Cerebellar cortex (tissue), 1 donor: Measurements from ENCODE around the gene AFF3.

Experiments used
- DNase-seq: peaks from one replicate; pipeline ENCODE4 v3.0.0-alpha.2; 2015; ENCODE audit warnings: low spot score

AFF3 gene

DNA sequence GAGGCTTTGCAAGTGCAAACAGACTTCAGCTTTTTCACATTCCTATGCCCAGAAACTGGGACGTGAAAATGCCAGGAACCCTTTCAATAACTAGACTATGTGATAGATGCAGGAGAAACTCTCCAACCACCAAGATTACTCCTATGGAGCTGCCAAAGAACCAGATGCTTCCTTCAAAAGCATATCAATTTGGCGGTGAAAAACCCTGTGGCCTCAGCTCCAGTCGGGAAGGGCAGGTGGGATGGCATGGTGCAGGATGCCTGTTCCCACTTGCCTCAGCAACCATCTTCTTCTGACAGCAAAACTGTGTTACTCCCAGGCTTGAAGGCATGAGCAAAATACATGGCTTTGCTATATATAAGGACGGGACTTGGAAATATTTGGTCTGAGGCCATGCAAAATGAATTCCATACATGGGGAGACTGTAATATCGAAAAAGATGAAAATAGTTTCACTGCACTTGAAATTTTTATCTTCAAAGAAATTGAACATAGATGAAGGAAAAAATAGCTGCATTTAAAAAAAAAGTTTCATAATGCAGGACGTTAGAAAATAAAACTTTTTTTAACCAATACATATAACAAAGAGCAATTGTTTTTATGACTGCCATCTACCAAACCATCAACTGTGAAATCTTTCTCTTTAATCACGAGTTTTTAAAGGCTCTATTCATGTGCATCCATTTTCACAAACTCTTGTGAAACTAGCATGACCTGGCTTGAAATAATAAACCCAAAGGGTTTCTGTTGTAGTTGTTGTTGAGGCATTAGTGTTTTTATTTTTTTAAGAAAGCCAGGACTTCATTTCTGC lies 99.1 kb downstream of the AFF3 start:
- DNase-seq = no peak

DNA sequence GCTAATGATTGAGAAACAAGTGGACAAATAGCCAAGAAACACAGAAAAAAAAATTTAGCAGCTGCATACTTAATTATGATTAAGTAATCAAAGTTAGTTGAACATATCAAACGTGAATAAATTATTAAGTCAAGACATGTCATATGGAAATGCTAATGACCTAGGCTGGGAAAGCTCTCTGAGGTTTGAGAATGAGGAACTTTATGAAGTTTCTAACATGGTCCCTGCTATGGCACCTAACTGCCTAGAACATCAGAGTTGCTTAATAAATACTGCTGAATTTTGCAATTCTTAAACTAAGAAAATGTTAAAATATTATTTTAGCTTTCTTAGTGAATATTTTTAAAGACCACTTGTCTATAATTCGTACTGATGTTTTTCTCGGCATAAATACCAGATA lies 99.8 kb downstream of the AFF3 start:
- no peak for DNase-seq

DNA sequence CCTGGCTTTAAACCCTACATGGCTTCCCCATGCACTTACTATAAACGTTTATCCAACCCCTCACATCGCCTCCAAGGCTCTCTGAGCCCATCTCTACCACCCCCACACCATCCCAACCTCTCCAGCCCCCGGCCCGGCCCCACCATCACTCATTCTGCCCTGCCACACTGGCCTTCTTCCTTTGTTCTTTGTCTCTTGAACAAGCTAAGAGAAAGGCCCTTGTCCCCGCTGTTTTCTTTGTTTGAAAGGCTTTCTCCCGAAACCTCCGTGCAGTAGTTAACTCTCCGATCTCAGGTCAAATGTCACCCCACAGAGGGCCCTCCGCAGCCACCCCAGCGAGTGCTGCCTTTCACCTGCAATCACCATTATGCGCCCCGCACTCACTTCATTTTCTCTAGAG lies 100.4 kb downstream of the AFF3 start:
- DNase-seq = no peak

DNA sequence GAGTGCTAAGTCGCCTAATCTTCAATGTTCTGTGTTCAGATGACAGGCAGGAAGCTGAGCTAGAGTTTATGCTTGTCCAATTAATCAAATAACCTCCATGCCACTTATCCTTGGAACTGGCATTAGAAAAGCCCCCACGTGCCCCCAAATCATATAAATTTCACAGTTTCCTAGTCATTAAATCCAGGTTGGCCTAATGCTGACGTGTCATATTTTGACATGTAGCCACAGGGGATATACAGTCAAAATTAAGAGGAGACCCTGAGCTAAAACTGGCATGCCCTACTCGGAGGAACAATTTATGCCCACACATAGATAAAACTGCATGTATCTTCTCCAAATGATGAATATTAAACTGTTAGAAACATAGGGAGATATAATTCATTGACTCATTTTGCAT lies 101.0 kb downstream of the AFF3 start:
- no peak for DNase-seq

DNA sequence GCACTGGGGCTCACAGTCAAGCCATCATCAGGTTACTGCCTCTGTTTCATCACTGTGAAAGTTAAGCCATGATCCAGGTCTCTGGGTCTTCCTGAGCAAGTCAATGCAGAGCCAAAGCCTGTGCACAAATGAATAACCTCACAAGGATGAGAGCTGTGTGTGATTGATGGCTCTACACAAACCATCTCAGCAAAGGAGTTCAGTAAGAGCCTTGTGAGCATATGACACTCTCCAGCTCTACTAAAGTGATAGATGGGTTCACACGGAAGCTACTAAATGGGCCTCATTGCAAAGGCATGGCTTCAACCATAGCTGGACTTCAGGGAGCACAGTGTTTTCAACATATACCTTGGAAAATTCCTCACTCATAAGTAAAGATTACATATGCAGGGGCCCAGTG lies 101.5 kb downstream of the AFF3 start:
- no peak for DNase-seq

DNA sequence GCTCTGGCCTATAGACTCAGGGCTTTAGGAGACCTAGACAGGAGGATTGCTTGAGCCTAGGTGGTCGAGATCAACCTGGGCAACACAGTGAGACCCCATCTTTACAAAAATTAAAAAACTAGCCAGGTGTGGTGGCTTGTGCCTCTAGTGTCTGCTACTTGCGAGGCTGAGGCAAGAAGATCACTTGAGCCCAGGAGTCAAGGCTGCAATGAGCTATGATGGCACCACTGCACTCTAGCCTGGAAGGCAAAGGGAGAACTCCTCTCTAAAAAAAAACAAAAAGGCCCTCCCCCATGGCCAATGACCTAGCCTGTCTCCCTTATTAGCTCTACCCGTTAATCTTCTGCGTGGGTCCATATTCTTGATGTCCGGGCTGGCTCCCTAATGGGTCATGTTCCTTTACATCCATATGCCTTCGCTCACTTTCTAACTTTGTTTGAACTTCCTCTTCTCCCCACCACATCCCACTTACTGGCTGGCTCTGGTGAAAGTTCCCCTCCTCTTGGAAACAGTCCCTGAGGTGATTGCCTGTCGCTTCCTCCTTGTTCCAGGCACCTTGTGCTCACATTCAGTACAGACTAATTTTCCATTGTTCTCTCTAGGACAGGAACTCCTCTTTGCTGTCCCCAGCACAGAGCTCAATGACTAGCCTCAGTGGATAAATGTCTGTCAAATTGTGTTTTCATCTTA lies 103.0 kb downstream of the AFF3 start:
- DNase-seq = no peak

DNA sequence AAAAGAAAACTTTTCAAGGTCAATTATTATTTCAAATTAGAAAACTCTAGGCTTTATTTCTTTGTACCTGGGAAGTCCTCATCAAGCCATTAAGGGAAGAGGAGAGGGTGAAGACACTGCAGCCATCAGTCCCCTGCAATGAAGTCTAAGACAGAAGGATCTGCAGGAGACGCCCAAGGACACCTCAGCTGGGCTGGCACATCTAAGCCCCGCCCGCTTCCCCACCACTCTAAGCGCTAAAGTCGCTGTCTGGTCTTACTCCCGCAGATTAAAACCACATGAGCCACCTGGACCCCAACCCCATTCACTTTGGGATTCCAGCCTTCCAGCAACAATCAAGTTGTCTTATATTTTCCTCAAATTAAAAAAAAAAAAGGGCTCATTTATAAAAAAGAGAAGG lies 104.4 kb downstream of the AFF3 start:
- DNase-seq = no peak

DNA sequence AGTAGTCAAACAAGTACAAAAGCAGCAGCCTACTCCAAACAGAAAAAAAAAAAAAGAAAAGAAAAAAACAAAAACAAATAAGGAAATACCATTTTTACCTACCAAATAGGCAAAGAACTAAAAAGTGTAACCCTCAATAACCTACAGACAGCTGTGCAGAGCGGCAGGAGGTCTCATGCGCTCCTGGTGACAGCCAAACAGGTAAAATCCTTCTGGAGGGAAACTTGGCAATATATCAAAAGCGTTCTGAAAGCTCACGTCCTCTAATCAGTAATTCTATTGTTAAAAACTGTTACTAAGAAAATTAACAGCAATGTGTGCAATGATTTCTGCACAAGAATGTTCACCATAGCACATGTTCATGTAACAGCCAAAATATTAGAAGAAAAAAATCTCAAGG lies 105.6 kb downstream of the AFF3 start:
- no peak for DNase-seq

DNA sequence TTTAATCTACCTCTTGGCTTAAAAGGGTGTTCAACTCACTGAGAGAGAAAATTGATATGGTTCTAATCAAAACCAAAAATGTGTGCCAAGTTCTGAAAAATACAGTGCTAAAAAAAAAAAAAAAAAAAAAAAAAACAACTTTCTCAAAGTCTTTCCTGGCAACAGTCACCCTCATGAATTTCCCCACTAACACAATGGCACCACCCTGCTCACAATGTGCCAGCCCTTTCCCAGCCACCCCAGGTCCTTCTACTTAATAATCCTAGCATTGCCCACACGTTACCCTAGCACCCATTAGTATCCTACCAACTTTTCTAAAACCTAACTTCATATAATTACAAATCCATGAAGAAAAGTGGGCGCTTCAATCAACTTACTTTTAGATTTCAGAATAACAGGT lies 106.4 kb downstream of the AFF3 start:
- no peak for DNase-seq

DNA sequence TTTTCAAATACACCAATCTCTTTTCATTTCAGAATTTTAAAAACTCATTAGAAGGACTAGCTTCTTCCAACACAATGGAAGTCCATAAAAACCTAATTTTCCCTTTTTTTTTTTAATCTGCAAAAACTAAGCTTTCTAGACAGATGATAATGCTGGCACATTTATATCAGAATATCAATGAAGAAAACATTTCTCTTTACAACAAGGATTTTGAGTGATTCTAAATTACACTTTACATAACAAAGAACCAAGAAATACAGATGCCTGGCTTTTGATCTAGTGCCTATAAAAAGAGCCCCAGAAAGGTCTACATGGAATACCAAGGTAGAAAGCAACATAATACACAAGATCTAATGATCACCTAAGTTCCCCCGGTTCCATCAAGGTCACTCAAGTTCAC lies 108.0 kb downstream of the AFF3 start:
- no peak for DNase-seq

DNA sequence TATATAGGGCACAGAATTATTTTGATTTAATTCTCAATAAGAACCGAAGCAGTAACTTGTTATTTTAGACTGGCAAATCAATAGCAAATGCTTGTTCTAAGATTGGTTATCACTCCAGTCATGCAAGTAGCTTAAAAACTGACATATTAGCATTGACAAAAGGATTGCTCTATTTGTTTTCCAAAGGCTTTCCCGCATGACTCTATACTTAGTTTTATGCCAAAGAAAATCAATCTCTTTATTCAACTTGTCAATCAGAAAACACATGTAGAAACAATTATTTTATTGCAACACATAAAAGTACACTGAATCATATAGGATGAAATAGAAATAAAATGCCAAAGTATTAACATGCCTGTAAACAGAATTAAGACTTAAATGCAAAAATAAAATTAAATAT lies 108.4 kb downstream of the AFF3 start:
- DNase-seq = no peak

DNA sequence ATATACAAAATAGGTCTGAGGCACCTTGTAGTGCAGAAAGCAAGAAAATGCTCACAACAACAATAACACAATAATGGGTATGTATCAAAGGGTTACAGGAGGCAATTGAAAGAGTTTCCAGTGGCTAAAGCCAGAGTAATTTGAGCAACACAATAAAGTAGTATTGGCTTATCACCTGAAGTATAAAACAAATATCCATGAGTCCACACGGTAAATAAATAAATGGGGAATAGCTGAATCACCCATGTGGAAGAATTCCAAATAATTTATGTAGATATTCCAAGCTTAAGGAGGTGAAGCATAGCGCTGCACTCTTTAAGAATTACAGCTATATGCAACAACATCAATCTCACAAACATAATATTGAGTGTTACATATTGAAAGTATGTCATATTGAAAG lies 110.8 kb downstream of the AFF3 start:
- DNase-seq = no peak

DNA sequence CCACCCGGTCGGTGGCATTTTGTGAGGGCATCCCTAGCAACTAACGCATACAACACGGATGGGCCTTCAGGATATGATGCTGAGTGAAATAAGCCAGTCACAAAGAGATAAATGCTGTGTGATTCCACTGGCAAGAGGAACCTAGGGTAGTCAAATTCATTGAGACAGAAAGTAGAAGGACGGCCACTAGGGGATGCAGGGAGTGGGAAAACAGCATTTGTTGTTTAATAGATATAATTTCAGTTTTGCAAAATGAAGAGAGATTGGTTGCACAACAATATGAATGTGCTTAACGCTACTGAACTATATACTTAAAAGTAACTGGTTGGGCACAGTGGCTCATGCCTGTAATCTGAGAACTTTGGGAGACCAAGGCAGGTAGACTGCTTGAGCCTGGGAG lies 112.9 kb downstream of the AFF3 start:
- DNase-seq = no peak

DNA sequence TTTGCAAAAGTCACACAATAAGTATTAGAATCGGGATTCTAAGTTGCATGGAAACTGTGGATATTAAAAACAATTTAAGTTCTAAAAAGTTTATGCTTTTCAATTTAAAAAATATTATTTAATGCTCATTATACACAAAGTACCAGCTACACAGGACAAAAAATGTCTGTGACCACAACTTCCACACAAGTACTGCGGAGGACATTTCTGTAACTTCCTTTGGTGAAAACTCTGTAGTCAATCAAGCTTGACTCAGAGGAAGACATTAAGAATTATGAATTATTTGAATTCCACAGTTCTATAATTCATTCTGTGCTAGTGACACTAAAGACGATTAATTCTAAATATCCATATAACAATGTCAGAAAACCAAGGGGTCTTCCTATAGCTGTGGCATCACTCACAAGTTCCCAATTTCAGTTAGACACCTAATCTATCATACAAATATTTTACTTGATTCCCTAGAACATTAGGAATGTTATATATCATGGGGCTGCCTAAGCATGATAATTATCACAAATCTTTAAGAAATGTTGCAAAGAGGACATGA lies 120.5 kb downstream of the AFF3 start:
- DNase-seq = no peak

DNA sequence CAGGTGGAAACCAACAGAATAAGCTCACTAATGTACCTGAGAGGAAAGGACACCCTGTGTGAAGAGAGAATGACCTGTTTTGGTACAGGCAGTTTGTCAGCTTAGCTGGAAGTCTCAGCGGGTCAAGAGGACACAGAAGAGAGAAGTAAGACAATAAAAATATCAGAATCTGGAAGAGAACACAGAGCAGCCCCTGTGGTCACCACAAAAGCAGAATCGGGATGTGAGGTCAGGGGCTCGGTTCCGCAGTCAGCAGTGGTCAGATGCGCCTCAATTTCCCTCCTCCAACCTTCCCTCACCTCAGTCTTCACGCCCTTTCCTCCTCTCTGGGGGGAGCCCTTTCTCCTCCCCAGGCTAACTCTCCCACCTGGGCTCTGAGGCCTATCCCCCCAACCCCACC lies 122.9 kb downstream of the AFF3 start:
- no peak for DNase-seq

DNA sequence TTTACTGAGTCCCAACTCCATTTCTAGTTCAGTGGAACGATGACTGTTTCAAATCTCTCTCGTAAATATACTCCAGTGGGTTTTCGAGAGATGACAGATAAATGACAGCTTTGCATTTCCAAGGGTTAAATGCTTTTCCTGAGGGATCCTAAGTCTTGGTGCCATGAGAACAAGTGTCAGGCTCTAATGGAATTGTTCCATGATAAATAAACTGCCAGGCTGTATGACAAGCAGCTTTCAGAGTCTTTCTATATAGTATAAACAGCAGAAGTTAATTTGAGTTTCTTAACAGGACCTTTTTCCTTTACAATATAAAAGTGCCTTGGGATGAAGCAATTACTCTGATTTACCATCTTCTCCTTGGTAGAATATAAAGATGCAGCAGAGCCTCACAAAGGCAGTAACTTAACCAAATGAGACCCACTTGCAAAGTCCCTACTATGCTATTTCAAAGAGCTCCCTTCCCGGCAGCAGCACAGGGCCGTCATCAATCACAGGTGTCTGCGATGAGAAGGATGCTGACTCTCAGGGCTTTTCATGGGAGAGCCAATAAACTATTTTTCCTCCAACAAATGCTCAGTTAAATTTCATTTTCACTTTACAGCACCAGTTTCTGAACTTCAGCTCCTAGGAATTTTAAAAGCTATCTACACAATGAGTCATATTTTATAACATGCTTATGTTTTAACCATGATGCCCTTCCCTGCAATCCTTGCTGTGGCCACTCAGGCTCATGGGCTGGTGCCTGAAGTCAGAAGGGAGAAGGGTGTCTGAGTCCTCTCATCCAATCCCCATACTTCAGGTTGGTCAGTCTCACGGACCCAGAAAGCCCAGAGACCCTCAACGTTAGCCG lies 123.8 kb downstream of the AFF3 start:
- DNase-seq = no peak

DNA sequence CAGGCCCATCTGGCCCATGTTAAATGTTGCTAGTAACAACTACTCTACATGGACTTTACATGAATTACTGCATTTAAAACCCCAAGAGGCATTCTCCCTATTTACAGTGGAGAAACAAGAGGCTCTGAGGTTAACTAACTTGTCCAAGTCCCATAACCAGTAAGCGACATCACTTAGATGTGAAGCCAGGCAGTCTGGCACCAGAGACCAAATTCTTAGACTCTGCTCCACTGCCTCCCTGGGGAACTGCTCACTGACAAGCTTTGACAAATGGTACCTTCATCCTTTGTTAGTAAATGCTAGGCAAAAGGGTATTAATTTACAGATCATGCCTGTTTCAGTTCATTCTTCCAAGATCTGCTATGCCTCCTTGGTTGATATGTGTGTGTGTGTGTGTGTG lies 124.8 kb downstream of the AFF3 start:
- no peak for DNase-seq

DNA sequence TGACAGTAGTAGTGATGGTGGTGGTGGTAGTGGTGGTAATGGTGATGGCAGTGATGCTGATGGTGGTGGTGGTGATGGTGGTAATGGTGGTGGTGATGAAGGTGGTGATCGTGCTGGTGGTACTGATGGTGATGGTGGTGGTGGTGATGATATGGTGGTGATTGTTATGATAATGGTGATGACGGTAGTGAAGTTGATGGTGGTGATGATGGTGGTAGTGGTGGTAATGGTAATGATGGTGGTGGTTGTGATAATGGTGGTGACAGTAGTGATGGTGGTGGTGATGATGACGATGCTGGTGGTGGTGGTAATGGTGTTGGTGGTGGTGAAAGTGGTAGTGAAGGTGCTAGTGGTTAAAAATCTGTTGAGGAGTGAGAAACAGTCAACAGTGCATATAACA lies 125.6 kb downstream of the AFF3 start:
- DNase-seq = no peak

DNA sequence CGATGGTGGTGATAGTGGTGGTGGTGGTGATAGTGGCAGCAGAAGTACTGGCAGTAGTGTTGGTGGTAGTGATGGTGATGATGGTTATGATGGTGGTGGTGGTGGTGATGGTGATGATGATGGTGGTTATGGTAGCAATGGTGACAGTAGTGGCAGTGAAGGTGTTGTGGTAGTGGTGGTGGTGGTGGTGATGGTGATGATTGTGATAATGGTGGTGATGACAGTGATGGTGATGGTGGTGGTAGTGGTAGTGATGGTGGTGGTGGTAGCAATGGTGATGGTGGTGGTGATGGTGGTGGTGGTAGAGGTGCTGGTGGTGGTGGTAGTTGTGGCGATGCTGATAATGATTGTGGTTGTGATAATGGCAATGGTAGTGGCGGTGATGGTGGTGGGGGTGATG lies 126.5 kb downstream of the AFF3 start:
- DNase-seq = no peak

DNA sequence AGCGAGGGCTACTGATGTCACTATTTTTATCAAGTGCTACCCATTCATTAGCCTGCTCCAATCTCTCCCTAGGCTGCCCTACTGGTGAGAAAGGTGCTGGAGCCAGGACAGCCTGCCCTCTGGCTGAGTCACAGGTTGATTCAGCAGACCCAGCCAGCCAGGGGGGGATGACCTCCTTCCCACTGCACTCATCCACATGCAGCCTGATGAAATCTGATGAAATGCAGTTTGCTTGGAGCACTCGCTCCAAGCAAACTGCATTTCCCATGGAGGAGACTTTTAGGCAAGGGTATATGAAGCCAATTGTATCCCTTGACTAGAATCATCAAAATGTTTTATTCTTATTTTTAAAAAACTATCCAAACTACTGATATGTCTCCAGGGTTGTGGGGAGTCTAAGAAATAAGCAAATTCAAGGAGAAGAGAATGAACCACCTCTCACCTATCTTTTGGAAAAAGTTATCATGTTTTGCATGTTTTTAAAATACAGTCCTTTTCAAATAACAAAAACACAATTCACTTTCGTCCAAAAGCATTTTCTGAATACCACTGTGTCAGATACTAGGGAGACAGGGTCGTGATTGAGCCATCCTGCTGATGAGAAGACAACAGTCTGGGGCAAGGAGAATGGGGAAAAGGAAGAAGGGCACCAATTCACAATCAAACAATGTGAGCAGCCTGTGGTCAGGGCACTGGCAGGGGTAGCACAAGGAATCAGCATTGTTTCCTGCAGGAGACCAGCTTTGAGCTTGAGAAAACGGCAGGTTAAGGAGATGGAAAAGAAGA lies 128.3 kb downstream of the AFF3 start:
- DNase-seq = peak; percentile 82

DNA sequence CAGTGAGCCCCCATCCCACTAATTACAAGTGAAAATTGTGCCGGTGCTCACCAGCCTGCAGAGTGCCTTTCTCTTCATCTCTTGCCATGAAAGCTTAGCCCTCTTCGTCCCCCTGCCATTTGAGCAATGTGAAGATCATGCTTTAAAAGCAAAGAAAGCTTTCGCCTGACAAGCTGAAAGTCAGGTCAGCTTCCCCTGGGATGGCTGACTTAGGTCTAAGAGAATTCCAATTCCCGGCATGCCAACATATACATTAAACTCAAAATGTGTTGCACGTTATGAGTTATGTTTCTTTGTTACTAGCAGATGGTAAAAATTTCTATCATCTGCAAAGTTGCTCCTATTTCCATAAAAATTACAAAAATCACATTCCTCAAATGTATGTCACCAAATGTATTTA lies 129.8 kb downstream of the AFF3 start:
- DNase-seq = no peak

DNA sequence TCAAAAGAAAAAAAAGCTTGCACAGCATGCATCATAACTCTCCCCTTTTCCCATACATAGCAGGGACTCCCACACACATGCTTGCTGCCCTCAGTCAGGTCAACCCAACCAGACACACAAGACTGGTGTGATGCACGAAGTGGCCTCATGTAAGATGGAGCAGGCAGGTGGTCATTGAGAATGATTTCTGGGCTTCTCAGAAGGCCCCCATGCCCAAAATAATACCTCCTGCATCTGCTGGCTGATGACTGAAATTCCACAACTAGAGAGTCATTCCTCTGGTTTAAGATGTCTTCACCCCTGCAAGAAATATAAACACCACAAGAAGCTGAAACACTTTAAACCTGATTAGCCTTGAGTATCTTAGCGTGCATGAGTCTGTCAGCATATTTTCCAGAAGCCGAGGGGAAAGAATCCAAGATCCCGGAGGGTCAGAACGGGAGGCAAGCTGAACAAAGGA lies 131.1 kb downstream of the AFF3 start:
- peak; percentile 24 for DNase-seq
